B cell (primary cell): Measurements from ENCODE around the gene TCF12. TPM values are rescaled to one million over a fixed set of nuclear protein-coding genes. Genes with fewer than 3 reads are reported as not detected.

ENCODE experiments used
- ATAC-seq: fragments of 200-7000 bp; cut with Tn5 transposase; one replicate; pipeline ENCODE4 v1.10.0; 2021; ENCODE audit warnings: low read depth, mild to moderate bottlenecking, moderate number of reproducible peaks, moderate library complexity
- CTCF ChIA-PET: fragments of 350-600 bp; sonication (Branson Sonifier 250); formaldehyde crosslinking; loops from one replicate; lab custom pipeline; 2021; ENCODE audit warnings: antibody characterized with exemption, inconsistent platforms; lab: Charles Lee
- POLR2A ChIA-PET: fragments of 350-600 bp; sonication (Branson Sonifier 250); formaldehyde crosslinking; loops from one replicate; lab custom pipeline; 2021; ENCODE audit warnings: antibody characterized with exemption; lab: Charles Lee
- DNase-seq: peaks from one replicate; pipeline ENCODE4 v3.0.0; 2013
- H2AFZ ChIP-seq: 2 replicates; pipeline ENCODE4 v1.6.1; 2012; ENCODE audit warnings: mild to moderate bottlenecking, low read depth, low read length; ENCODE audit not compliant: insufficient read depth, poor library complexity, severe bottlenecking
- H3K27ac ChIP-seq, 2 donors: 1 replicate in 1 of 2; 2 replicates in 1 of 2; pipeline ENCODE4 v1.5.1; 2012 to 2013; ENCODE audit warnings: low read length in 2 of 2, mild to moderate bottlenecking in 2 of 2, moderate library complexity in 1 of 2
- H3K27me3 ChIP-seq, 4 experiments: fragments of 200-600 bp in 1 of 4; sonication (generic) in 1 of 4; replicated peaks in 1 of 4; 1 replicate in 2 of 4; 2 replicates in 2 of 4; pipeline versions ENCODE4 v1.6.1 to v1.7.0; 2013 to 2016; ENCODE audit warnings: low read length in 3 of 4, mild to moderate bottlenecking in 2 of 4, mixed read lengths in 1 of 4, moderate library complexity in 1 of 4; ENCODE audit not compliant: insufficient read depth in 4 of 4, control insufficient read depth in 3 of 4; ENCODE audit errors: control extremely low read depth in 1 of 4
- H3K36me3 ChIP-seq, 2 experiments: replicated peaks in 1 of 2; 1 replicate in 1 of 2; 2 replicates in 1 of 2; pipeline versions ENCODE4 v1.6.1 to v1.7.1; 2013; ENCODE audit warnings: low read length in 1 of 2; ENCODE audit not compliant: insufficient read depth in 2 of 2, control insufficient read depth in 1 of 2; ENCODE audit errors: control extremely low read depth in 1 of 2, extremely low read depth in 1 of 2
- H3K4me1 ChIP-seq, 2 donors: fragments of 200-600 bp in 1 of 2; sonication (generic) in 1 of 2; 1 replicate in 1 of 2; 2 replicates in 1 of 2; pipeline versions ENCODE4 v1.5.1 to v1.6.1; 2013 to 2017; ENCODE audit warnings: low read length in 2 of 2; ENCODE audit not compliant: control insufficient read depth in 2 of 2, insufficient read depth in 2 of 2
- H3K4me2 ChIP-seq: replicated peaks from 2 replicates; pipeline ENCODE3; 2012; ENCODE audit warnings: mild to moderate bottlenecking, low read depth, low read length; ENCODE audit not compliant: poor library complexity, severe bottlenecking
- H3K4me3 ChIP-seq, 5 experiments: fragments of 200-600 bp in 1 of 5; sonication (generic) in 1 of 5; 1 replicate in 3 of 5; 2 replicates in 2 of 5; pipeline versions ENCODE4 v1.5.1 to v1.7.0; 2011 to 2016; ENCODE audit warnings: low read length in 4 of 5, mild to moderate bottlenecking in 4 of 5, low read depth in 2 of 5, control low read depth in 1 of 5, moderate library complexity in 1 of 5; ENCODE audit not compliant: insufficient read depth in 1 of 5; ENCODE audit errors: control extremely low read depth in 1 of 5, extremely low read depth in 1 of 5
- H3K79me2 ChIP-seq: fragments of 200-600 bp; sonication (generic); one replicate; pipeline ENCODE4 v1.6.0; 2016; ENCODE audit warnings: low read length; ENCODE audit not compliant: control insufficient read depth, insufficient read depth
- H3K9ac ChIP-seq: fragments of 200-600 bp; sonication (generic); 2 replicates; pipeline ENCODE4 v1.6.1; 2017; ENCODE audit warnings: mild to moderate bottlenecking, low read length, moderate library complexity
- H3K9me3 ChIP-seq, 3 donors: one replicate each; pipeline versions ENCODE4 v1.6.1 to v1.7.1; 2013; ENCODE audit warnings: low read length in 2 of 3; ENCODE audit not compliant: control insufficient read depth in 2 of 3, insufficient read depth in 1 of 3; ENCODE audit errors: control extremely low read depth in 1 of 3
- H4K20me1 ChIP-seq: 2 replicates; pipeline ENCODE4 v1.6.0; 2012; ENCODE audit warnings: mild to moderate bottlenecking, low read length; ENCODE audit not compliant: insufficient read depth, control insufficient read depth, poor library complexity, severe bottlenecking
- H3K27ac Mint-ChIP-seq: one replicate; pipeline ENCODE4 v1.8.0; 2021; ENCODE audit warnings: mixed read lengths
- H3K27me3 Mint-ChIP-seq: one replicate; pipeline ENCODE4 v1.8.0; 2021; ENCODE audit warnings: mixed read lengths
- H3K4me1 Mint-ChIP-seq: one replicate; pipeline ENCODE4 v1.8.0; 2021; ENCODE audit warnings: mixed read lengths
- H3K4me3 Mint-ChIP-seq: one replicate; pipeline ENCODE4 v1.8.0; 2021; ENCODE audit warnings: mixed read lengths
- H3K9me3 Mint-ChIP-seq: one replicate; pipeline ENCODE4 v1.8.0; 2022; ENCODE audit warnings: mixed read lengths; ENCODE audit not compliant: insufficient read depth
- CTCF ChIP-seq: fragments of 200-600 bp; IDR thresholded peaks from one replicate; pipeline ENCODE4 v1.8.0; 2022; ENCODE audit warnings: antibody characterized with exemption, mild to moderate bottlenecking
- EZH2 ChIP-seq: IDR thresholded peaks from 2 replicates; pipeline ENCODE4 v1.6.1; 2012; ENCODE audit warnings: borderline replicate concordance, low read depth, mild to moderate bottlenecking, moderate library complexity, low read length; ENCODE audit not compliant: insufficient read depth, poor library complexity, severe bottlenecking
- WGBS: methylation state at CpG from one replicate; pipeline ENCODE4 v1.1.5; 2013; ENCODE audit warnings: missing lambda C conversion rate; ENCODE audit not compliant: insufficient coverage; 5-methylcytosine and 5-hydroxymethylcytosine counted together
- intact Hi-C: fragments of 100-400 bp; cut with micrococcal nuclease; formaldehyde crosslinking; loops from one replicate; pipeline ENCODE4 v1.10.0; 2022
- polyA plus RNA-seq: library from polyadenylated mRNA; depleted of rRNA; stranded (reverse); fragments of >200 nt; gene quantifications from 2 replicates; pipeline ENCODE4 v1.2.3, GENCODE V29; 2012
- total RNA-seq, 2 donors: library from RNA; stranded (reverse); fragments of 120-200 nt in 1 of 2; gene quantifications; 1 replicate in 1 of 2; 2 replicates in 1 of 2; pipeline versions ENCODE4 v1.2.3 to v1.2.4, GENCODE V29; 2013 to 2022

TCF12 gene
- total and polyA plus RNA-seq, 2 donors (not counting 1 experiment from before 2014, with no cell fraction given): 27.1 to 131 TPM

- DNase-seq (no peak), ATAC-seq (no peak)
- Mint-ChIP-seq H3K27me3 (no peaks in the 10 kb centered on the region), H3K4me1 (peaks cover 63% of the 10 kb centered on the region), H3K9me3 (no peaks in the 10 kb centered on the region), H3K4me3 (no peak overlapping the region), H3K27ac (no peak overlapping the region)
- H4K20me1 ChIP-seq: peaks cover 16% of the 10 kb centered on the region
- H3K79me2 ChIP-seq: peaks cover 54% of the 10 kb centered on the region
- H3K9ac ChIP-seq: no peak overlapping the region
- no CpG with 5 or more reads among the region's 1 CpG for WGBS
- no peak overlapping the region for H3K27ac ChIP-seq
- TF ChIP-seq EZH2 (no peak), CTCF (no peak)
- no peak overlapping the region for H3K4me3 ChIP-seq
- no peak overlapping the region for H2AFZ ChIP-seq
- H3K27me3 ChIP-seq: no peaks in the 10 kb centered on the region
- H3K36me3 ChIP-seq: no peaks in the 10 kb centered on the region
- intact Hi-C loops: no loop called here
- POLR2A ChIA-PET: no interaction called here
- peaks cover 12 to 29% of the 10 kb centered on the region in 2 donors for H3K4me1 ChIP-seq
- H3K4me2 ChIP-seq: no peak overlapping the region
- CTCF ChIA-PET: no interaction called here
- no peaks in the 10 kb centered on the region for H3K9me3 ChIP-seq
These were observed 116.2 kb downstream of the TCF12 start for GRCh38 chr15:57034613-57035012.

- no peak overlapping the region for H3K4me2 ChIP-seq
- peaks cover 12 to 30% of the 10 kb centered on the region in 2 donors for H3K4me1 ChIP-seq
- intact Hi-C loops: no loop called here
- POLR2A ChIA-PET: no interaction called here
- CTCF ChIA-PET: no interaction called here
- no peak overlapping the region for H3K27ac ChIP-seq
- H3K36me3 ChIP-seq: no peaks in the 10 kb centered on the region
- H3K79me2 ChIP-seq: peaks cover 46% of the 10 kb centered on the region
- no peaks in the 10 kb centered on the region for H3K27me3 Mint-ChIP-seq
- no peak overlapping the region for H2AFZ ChIP-seq
- no peak overlapping the region for H3K9ac ChIP-seq
- no peak for TF ChIP-seq CTCF
- no peak for TF ChIP-seq EZH2
- no peak overlapping the region for H3K4me3 ChIP-seq
- H3K27ac Mint-ChIP-seq: no peak overlapping the region
- peaks cover 14% of the 10 kb centered on the region for H4K20me1 ChIP-seq
- no peak for ATAC-seq
- no peaks in the 10 kb centered on the region for H3K9me3 Mint-ChIP-seq
- DNase-seq: no peak
- peaks cover 68% of the 10 kb centered on the region for H3K4me1 Mint-ChIP-seq
- no peaks in the 10 kb centered on the region for H3K9me3 ChIP-seq
- H3K27me3 ChIP-seq: no peaks in the 10 kb centered on the region
- no peak overlapping the region for H3K4me3 Mint-ChIP-seq
- WGBS: 100% methylated on average over 1 of the region's 5 CpGs
These were observed 117.2 kb downstream of the TCF12 start for GRCh38 chr15:57035664-57036063.
